Naive thymus-derived CD4-positive, alpha-beta T cell (primary cell): ENCODE measurements around the gene UBXN6. TPM values are rescaled to one million over a fixed set of nuclear protein-coding genes. Genes with fewer than 3 reads are reported as not detected.

ENCODE experiments used
- ATAC-seq: fragments of 150-1000 bp; cut with Tn5 transposase; 2 replicates; pipeline ENCODE4 v1.10.0; 2021; ENCODE audit warnings: mild to moderate bottlenecking, moderate library complexity
- CTCF ChIA-PET: fragments of 350-600 bp; sonication (Branson Sonifier 250); formaldehyde crosslinking; loops from one replicate; lab custom pipeline; 2021; ENCODE audit warnings: antibody characterized with exemption; lab: Charles Lee
- POLR2A ChIA-PET: fragments of 350-600 bp; sonication (Branson Sonifier 250); formaldehyde crosslinking; loops from one replicate; lab custom pipeline; 2021; ENCODE audit warnings: antibody characterized with exemption, inconsistent platforms; lab: Charles Lee
- DNase-seq, 9 donors: peaks; one replicate each; pipeline versions ENCODE4 v3.0.0 to v3.0.0-alpha.2; 2020 to 2022; ENCODE audit warnings: mixed read lengths in 1 of 9
- H3K27ac ChIP-seq: one replicate; pipeline ENCODE4 v1.7.0; 2013; ENCODE audit warnings: mild to moderate bottlenecking, low read depth, low read length, moderate library complexity
- H3K27me3 ChIP-seq, 2 donors: one replicate each; pipeline ENCODE4 v1.7.0; 2013; ENCODE audit warnings: low read length in 2 of 2, mild to moderate bottlenecking in 2 of 2, moderate library complexity in 2 of 2; ENCODE audit not compliant: control insufficient read depth in 2 of 2, insufficient read depth in 2 of 2
- H3K36me3 ChIP-seq, 3 experiments: 1 replicate in 2 of 3; 2 replicates in 1 of 3; pipeline ENCODE4 v1.7.0; 2013; ENCODE audit warnings: low read length in 3 of 3, mild to moderate bottlenecking in 3 of 3, moderate library complexity in 1 of 3; ENCODE audit not compliant: insufficient read depth in 3 of 3, control insufficient read depth in 2 of 3
- H3K4me1 ChIP-seq, 2 donors: one replicate each; pipeline ENCODE4 v1.7.0; 2013; ENCODE audit warnings: low read length in 2 of 2, mild to moderate bottlenecking in 2 of 2, moderate library complexity in 1 of 2; ENCODE audit not compliant: control insufficient read depth in 2 of 2, insufficient read depth in 2 of 2
- H3K4me3 ChIP-seq: 2 replicates; pipeline ENCODE4 v1.7.0; 2013; ENCODE audit warnings: mild to moderate bottlenecking, low read length
- H3K9me3 ChIP-seq, 3 experiments: 1 replicate in 2 of 3; 2 replicates in 1 of 3; pipeline ENCODE4 v1.7.0; 2013; ENCODE audit warnings: low read length in 3 of 3; ENCODE audit not compliant: control insufficient read depth in 2 of 3
- H3K27ac Mint-ChIP-seq, 9 donors: one replicate each; pipeline ENCODE4 v1.8.0; 2020 to 2022; ENCODE audit warnings: mixed read lengths in 9 of 9, mild to moderate bottlenecking in 8 of 9, moderate library complexity in 5 of 9, inconsistent platforms in 2 of 9
- H3K27me3 Mint-ChIP-seq, 5 donors: one replicate each; pipeline ENCODE4 v1.8.0; 2021 to 2022; ENCODE audit warnings: mixed read lengths in 5 of 5, mild to moderate bottlenecking in 1 of 5
- H3K36me3 Mint-ChIP-seq, 5 donors: one replicate each; pipeline ENCODE4 v1.8.0; 2020 to 2022; ENCODE audit warnings: mixed read lengths in 5 of 5, mild to moderate bottlenecking in 3 of 5, inconsistent platforms in 1 of 5
- H3K4me1 Mint-ChIP-seq, 7 donors: one replicate each; pipeline ENCODE4 v1.8.0; 2020 to 2022; ENCODE audit warnings: mixed read lengths in 7 of 7, mild to moderate bottlenecking in 3 of 7, inconsistent platforms in 1 of 7
- H3K4me3 Mint-ChIP-seq, 10 donors: one replicate each; pipeline ENCODE4 v1.8.0; 2020 to 2022; ENCODE audit warnings: mild to moderate bottlenecking in 10 of 10, mixed read lengths in 10 of 10, moderate library complexity in 6 of 10, inconsistent platforms in 2 of 10
- H3K9me3 Mint-ChIP-seq, 11 donors: one replicate each; pipeline ENCODE4 v1.8.0; 2020 to 2022; ENCODE audit warnings: mixed read lengths in 11 of 11, mild to moderate bottlenecking in 4 of 11, inconsistent platforms in 1 of 11, moderate library complexity in 1 of 11
- intact Hi-C, 2 donors: fragments of 100-400 bp; cut with micrococcal nuclease; formaldehyde crosslinking; loops; one replicate each; pipeline ENCODE4 v1.15.1; 2023
- polyA plus RNA-seq, 2 donors: library from polyadenylated mRNA; unstranded; fragments of 300-500 nt; fragmentation: Illumina TruSeq; gene quantifications; one replicate each; pipeline ENCODE4 v1.2.3, GENCODE V29; 2021
- total RNA-seq, 6 experiments: library from RNA in 5 of 6; stranded (reverse) in 5 of 6; gene quantifications; 1 replicate in 5 of 6; 2 replicates in 1 of 6; pipeline ENCODE4 v1.2.3 and lab custom pipeline; 2021 to 2026

The UBXN6 gene
- total and polyA plus RNA-seq, 7 experiments from 2014 or later: 5.4 to 68.6 (median 50.3) TPM

DNA sequence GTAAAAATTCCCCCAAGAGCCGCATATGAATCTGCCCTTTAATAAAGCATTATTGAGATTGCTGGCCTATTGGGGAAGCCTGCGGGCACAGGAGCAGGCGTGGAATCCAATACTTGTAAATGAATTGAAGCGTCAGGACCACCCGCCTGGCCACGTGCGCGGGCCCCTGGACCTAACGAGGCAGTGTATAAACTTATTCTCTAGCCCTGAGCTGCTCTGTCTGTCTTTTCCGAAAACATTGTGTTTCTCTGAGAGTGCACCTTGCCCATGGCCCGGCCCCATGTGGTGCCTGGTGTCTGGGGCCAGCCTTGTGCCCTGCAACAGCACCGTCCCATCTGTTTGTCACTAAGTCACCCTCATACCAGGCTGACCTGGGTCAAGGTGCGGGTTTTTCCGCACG, 14.4 kb downstream of the UBXN6 start:
- H3K4me3 ChIP-seq: no peak overlapping the region
- no peaks in the 10 kb centered on the region for H3K4me1 ChIP-seq
- Mint-ChIP-seq H3K4me3 (no peak overlapping the region), H3K4me1 (peaks cover 0 to 5% (median 0%) of the 10 kb centered on the region in 7 donors), H3K27ac (peak overlapping the region in 1 of 9 donors; percentile 6), H3K27me3 (no peaks in the 10 kb centered on the region), H3K9me3 (no peaks in the 10 kb centered on the region), H3K36me3 (peaks cover 0 to 4% (median 0%) of the 10 kb centered on the region in 5 donors)
- ATAC-seq: no peak
- ChIA-PET POLR2A (no interaction called here), CTCF (no interaction called here)
- no peaks in the 10 kb centered on the region for H3K9me3 ChIP-seq
- peaks cover 0 to 40% (median 7%) of the 10 kb centered on the region in 3 experiments for H3K36me3 ChIP-seq
- intact Hi-C loops: no loop called here
- DNase-seq: no peak
- no peak overlapping the region for H3K27ac ChIP-seq
- H3K27me3 ChIP-seq: no peaks in the 10 kb centered on the region

DNA sequence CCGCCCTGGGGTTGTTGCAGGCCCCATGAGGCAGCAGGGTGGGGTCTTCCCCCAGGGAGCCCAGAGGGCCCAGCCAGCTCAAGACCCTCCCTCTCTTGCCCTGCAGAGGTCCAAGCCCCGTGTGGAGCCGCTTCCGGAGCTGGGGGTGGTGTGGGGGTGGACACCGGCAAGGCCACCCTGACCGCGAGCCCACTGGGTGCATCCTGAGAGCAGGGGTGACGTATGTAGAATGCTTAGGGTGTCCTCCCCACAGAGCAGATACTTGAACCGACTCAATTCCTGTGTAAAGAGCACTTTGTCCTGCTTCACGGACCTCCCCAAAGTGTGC, 14.8 kb downstream of the UBXN6 start:
- Mint-ChIP-seq H3K4me3 (no peak overlapping the region), H3K27me3 (no peaks in the 10 kb centered on the region), H3K9me3 (no peaks in the 10 kb centered on the region), H3K4me1 (peaks cover 0 to 6% (median 0%) of the 10 kb centered on the region in 7 donors), H3K27ac (no peak overlapping the region), H3K36me3 (peaks cover 0 to 4% (median 0%) of the 10 kb centered on the region in 5 donors)
- Histone ChIP-seq H3K4me1 (no peaks in the 10 kb centered on the region), H3K4me3 (no peak overlapping the region), H3K27me3 (no peaks in the 10 kb centered on the region), H3K27ac (no peak overlapping the region), H3K9me3 (no peaks in the 10 kb centered on the region), H3K36me3 (peaks cover 0 to 36% (median 3%) of the 10 kb centered on the region in 3 experiments)
- ATAC-seq: no peak
- ChIA-PET CTCF (no interaction called here), POLR2A (no interaction called here)
- DNase-seq: no peak
- intact Hi-C loops: no loop called here

DNA sequence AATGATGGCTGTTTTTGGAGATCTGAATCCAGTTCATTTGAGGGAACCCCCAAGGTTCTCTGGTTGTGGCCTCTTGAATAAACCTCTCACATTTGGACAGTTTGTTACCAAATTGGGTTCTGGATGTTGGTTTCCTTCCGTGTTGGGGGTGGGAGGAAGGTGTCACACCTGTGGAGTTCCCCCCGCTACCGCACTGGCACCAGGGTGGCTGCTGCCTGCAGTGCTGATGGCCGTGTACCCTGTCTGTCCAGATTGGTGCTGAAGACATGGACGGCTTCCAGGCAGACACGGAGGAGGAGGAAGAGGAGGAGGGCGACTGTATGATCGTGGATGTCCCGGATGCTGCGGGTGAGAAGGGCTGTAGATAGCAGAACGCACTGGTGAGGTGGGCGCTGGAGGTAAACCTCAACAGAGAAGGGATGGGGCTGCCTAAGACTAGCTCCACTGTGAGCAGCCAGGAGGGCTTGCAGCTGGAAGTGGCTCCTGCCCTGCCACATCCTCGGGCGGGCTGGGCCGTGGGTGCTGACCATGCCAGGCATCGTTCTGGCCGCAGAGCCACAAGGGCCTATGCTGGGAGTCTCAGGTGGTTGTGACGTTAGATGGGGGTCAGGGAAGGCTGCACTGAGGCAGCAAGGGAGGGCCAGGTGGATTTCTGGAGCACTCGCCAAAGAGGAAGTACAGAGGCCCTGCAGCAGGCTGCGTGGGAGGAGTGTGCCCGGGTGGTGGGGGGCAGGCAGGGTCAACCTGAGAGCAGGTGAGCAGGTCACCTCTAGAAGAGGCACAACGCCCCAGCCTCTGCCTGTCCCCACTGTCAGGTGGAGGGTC, 15.4 kb downstream of the UBXN6 start:
- Histone ChIP-seq H3K27ac (no peak overlapping the region), H3K4me1 (no peaks in the 10 kb centered on the region), H3K4me3 (no peak overlapping the region), H3K27me3 (no peaks in the 10 kb centered on the region), H3K9me3 (no peaks in the 10 kb centered on the region), H3K36me3 (peaks cover 0 to 30% (median 0%) of the 10 kb centered on the region in 3 experiments)
- Mint-ChIP-seq H3K4me3 (peak overlapping the region in 6 of 10 donors; percentile 12 to 67 (median 39)), H3K4me1 (peaks cover 0 to 6% (median 0%) of the 10 kb centered on the region in 7 donors), H3K27me3 (no peaks in the 10 kb centered on the region), H3K27ac (peak overlapping the region in 5 of 9 donors; percentile 5 to 77 (median 55)), H3K36me3 (peaks cover 0 to 4% (median 0%) of the 10 kb centered on the region in 5 donors), H3K9me3 (no peaks in the 10 kb centered on the region)
- intact Hi-C loops: no loop called here
- ChIA-PET CTCF (no interaction called here), POLR2A (no interaction called here)
- DNase-seq (no peak), ATAC-seq (no peak)

DNA sequence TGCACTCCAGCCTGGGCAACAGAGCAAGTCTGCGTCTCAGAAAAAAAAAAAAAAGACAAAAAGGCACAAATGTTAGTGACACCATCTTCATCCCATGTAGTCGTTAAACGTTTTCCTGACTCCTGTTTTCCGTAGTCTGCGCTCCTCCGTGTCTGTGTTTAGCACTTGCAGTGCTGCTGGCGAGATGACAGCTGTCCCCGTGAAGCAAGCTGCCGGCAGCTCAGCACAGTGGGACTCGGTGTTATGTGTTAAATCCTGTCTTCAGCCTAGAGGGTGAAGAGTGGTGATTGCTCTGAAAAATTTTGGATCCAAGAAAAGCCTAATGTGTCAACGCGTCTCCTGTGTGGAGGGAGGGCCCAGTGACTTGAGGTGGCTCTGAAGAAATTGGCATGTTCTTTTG, 18.4 kb downstream of the UBXN6 start:
- Mint-ChIP-seq H3K27ac (peak overlapping the region in 1 of 9 donors; percentile 20), H3K27me3 (no peaks in the 10 kb centered on the region), H3K36me3 (peaks cover 3 to 9% (median 5%) of the 10 kb centered on the region in 5 donors), H3K4me1 (peaks cover 0 to 6% (median 0%) of the 10 kb centered on the region in 7 donors), H3K9me3 (no peaks in the 10 kb centered on the region), H3K4me3 (no peak overlapping the region)
- ChIA-PET POLR2A (interaction anchor here (0.7 kb wide), 1 partner anchor 12 kb away, joined by 3 read pairs; no protein-coding TSS in a partner anchor), CTCF (no interaction called here)
- H3K27me3 ChIP-seq: no peaks in the 10 kb centered on the region
- no peak overlapping the region for H3K4me3 ChIP-seq
- no peak overlapping the region for H3K27ac ChIP-seq
- H3K9me3 ChIP-seq: no peaks in the 10 kb centered on the region
- ATAC-seq (no peak), DNase-seq (no peak)
- H3K4me1 ChIP-seq: no peaks in the 10 kb centered on the region
- H3K36me3 ChIP-seq: peaks cover 0 to under 1% (median 0%) of the 10 kb centered on the region in 3 experiments
- intact Hi-C loops: no loop called here

DNA sequence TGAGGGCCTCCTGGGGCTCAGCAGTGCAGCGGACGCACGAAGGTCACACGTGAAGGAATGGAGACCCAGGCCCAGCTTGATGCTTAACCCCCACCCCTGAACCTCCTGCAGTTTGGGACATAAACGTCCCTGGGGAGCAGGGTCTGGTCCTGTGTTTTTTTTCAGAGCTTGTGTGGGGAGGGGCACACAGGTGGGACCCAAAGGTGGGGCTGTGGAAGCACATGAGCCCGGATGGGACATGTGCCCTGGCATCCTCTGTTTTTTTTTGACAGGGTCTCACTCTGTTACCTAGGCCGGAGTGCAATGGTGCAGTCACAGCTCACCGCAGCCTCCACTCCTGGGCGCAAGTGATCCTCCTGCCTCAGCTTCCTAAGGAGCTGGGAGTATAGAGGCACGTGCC, 20.5 kb downstream of the UBXN6 start:
- DNase-seq (no peak), ATAC-seq (no peak)
- Histone ChIP-seq H3K4me1 (no peaks in the 10 kb centered on the region), H3K36me3 (peaks cover 0 to 14% (median 0%) of the 10 kb centered on the region in 3 experiments), H3K27me3 (no peaks in the 10 kb centered on the region), H3K27ac (no peak overlapping the region), H3K9me3 (no peaks in the 10 kb centered on the region), H3K4me3 (no peak overlapping the region)
- no peaks in the 10 kb centered on the region for H3K27me3 Mint-ChIP-seq
- peaks cover 3 to 9% (median 5%) of the 10 kb centered on the region in 5 donors for H3K36me3 Mint-ChIP-seq
- no peaks in the 10 kb centered on the region for H3K9me3 Mint-ChIP-seq
- intact Hi-C loops: no loop called here
- H3K27ac Mint-ChIP-seq: no peak overlapping the region
- no peak overlapping the region for H3K4me3 Mint-ChIP-seq
- peaks cover 0 to 3% (median 0%) of the 10 kb centered on the region in 7 donors for H3K4me1 Mint-ChIP-seq
- POLR2A ChIA-PET: interaction anchor here (0.6 kb wide), 1 partner anchor 20 kb away, joined by 3 read pairs; no protein-coding TSS in a partner anchor
- CTCF ChIA-PET: no interaction called here

DNA sequence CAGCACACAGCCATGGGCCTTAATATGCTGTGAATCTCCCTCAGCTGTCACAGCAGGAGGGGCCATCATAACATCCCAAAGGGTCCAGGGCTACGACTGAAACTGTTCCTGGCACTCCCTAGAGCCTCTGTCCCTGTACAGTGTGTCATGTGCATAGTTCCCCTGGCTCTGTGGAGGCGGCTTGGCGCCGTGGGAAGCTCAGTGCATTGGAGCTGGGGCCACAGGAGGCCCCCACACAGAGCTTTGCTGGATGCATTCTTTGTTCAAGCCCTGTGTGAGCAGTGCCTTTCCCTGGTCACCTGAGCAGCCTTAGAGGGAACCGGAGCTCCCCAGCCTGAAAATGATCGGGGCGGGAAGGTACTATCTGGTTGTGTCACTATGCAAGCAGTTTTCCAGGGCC, 21.4 kb downstream of the UBXN6 start:
- Histone ChIP-seq H3K36me3 (peaks cover 0 to 22% (median 0%) of the 10 kb centered on the region in 3 experiments), H3K4me3 (no peak overlapping the region), H3K4me1 (no peaks in the 10 kb centered on the region), H3K27ac (no peak overlapping the region), H3K9me3 (no peaks in the 10 kb centered on the region), H3K27me3 (no peaks in the 10 kb centered on the region)
- H3K27ac Mint-ChIP-seq: no peak overlapping the region
- CTCF ChIA-PET: no interaction called here
- DNase-seq: no peak
- no peak for ATAC-seq
- no peaks in the 10 kb centered on the region for H3K27me3 Mint-ChIP-seq
- intact Hi-C loops: no loop called here
- H3K4me1 Mint-ChIP-seq: peaks cover 0 to 4% (median 0%) of the 10 kb centered on the region in 7 donors
- peaks cover 3 to 9% (median 7%) of the 10 kb centered on the region in 5 donors for H3K36me3 Mint-ChIP-seq
- H3K4me3 Mint-ChIP-seq: no peak overlapping the region
- no peaks in the 10 kb centered on the region for H3K9me3 Mint-ChIP-seq
- POLR2A ChIA-PET: no interaction called here
